Measurements from ENCODE around the gene ELF1.

DNA sequence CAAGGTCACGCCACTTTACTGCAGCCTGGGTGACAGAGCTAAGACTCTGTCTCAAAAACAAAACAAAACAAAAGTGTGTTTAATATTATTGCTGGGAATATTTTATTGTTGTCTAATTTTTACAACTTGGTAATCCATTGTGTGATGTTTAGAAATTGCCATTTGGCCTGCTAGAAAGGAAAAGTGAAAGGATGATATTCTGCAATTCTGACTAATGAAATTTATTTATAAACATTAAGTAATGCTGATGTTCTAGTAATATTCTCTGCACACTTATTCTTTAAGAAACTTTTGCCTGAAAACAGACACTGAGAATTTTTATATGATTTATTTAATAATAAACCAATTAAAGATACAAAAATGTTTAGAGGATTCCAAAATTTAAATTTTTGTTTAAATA is 87.4 kb downstream of the ELF1 start:
- TF ChIP-seq GABPA (IDR thresholded peaks at IDR 0.05; ENCODE audit: low read depth), result no peak
- TF ChIP-seq, protein P1, sequence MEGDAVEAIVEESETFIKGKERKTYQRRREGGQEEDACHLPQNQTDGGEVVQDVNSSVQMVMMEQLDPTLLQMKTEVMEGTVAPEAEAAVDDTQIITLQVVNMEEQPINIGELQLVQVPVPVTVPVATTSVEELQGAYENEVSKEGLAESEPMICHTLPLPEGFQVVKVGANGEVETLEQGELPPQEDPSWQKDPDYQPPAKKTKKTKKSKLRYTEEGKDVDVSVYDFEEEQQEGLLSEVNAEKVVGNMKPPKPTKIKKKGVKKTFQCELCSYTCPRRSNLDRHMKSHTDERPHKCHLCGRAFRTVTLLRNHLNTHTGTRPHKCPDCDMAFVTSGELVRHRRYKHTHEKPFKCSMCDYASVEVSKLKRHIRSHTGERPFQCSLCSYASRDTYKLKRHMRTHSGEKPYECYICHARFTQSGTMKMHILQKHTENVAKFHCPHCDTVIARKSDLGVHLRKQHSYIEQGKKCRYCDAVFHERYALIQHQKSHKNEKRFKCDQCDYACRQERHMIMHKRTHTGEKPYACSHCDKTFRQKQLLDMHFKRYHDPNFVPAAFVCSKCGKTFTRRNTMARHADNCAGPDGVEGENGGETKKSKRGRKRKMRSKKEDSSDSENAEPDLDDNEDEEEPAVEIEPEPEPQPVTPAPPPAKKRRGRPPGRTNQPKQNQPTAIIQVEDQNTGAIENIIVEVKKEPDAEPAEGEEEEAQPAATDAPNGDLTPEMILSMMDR (IDR thresholded peaks at IDR 0.05), result no peak
- TF ChIP-seq JUND (IDR thresholded peaks at IDR 0.05), result no peak
- no peak for TF ChIP-seq POLR2AphosphoS5 (IDR thresholded peaks at IDR 0.05; ENCODE audit: low read depth, low read length)
- TF ChIP-seq, protein P2, sequence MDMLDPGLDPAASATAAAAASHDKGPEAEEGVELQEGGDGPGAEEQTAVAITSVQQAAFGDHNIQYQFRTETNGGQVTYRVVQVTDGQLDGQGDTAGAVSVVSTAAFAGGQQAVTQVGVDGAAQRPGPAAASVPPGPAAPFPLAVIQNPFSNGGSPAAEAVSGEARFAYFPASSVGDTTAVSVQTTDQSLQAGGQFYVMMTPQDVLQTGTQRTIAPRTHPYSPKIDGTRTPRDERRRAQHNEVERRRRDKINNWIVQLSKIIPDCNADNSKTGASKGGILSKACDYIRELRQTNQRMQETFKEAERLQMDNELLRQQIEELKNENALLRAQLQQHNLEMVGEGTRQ (IDR thresholded peaks at IDR 0.05; ENCODE audit: borderline replicate concordance, low read depth, low read length), result no peak
- TF ChIP-seq EZH2phosphoT487 (IDR thresholded peaks at IDR 0.05; ENCODE audit: borderline replicate concordance, low read depth), result no peak
- TF ChIP-seq, protein P3, sequence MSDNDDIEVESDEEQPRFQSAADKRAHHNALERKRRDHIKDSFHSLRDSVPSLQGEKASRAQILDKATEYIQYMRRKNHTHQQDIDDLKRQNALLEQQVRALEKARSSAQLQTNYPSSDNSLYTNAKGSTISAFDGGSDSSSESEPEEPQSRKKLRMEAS (IDR thresholded peaks at IDR 0.05; ENCODE audit: low read depth), result no peak
- no peak for TF ChIP-seq RCOR1 (IDR thresholded peaks at IDR 0.05; ENCODE audit: low read length)
- no peak for TF ChIP-seq TAF1 (IDR thresholded peaks at IDR 0.05; ENCODE audit: borderline replicate concordance, low read depth, low read length)
- TF ChIP-seq MXI1 (IDR thresholded peaks at IDR 0.05; ENCODE audit: low read depth, low read length), result no peak
- no peak for TF ChIP-seq CHD2 (IDR thresholded peaks at IDR 0.05; ENCODE audit: low read length, partially characterized antibody)
- no peak for TF ChIP-seq TCF12 (IDR thresholded peaks at IDR 0.05)
- no peak for TF ChIP-seq YY1 (IDR thresholded peaks at IDR 0.05; ENCODE audit: low read depth)

Data from SK-N-SH (cell line).